Suprapubic skin (tissue), 4 donors: ENCODE measurements around the gene PRSS22. TPM values are rescaled to one million over a fixed set of nuclear protein-coding genes. Genes with fewer than 3 reads are reported as not detected.

Experiments
- DNase-seq, 2 donors: peaks; one replicate each; pipeline ENCODE4 v3.0.0-alpha.2; 2019; ENCODE audit warnings: low spot score in 2 of 2
- H3K27ac ChIP-seq: fragments of 200-600 bp; sonication (generic); one replicate; pipeline ENCODE4 v1.5.1; 2019
- H3K27me3 ChIP-seq: fragments of 200-600 bp; sonication (generic); one replicate; pipeline ENCODE4 v1.5.1; 2019
- H3K36me3 ChIP-seq: fragments of 200-600 bp; sonication (generic); one replicate; pipeline ENCODE4 v1.5.1; 2019
- H3K4me1 ChIP-seq: fragments of 200-600 bp; sonication (generic); one replicate; pipeline ENCODE4 v1.5.1; 2019
- H3K4me3 ChIP-seq: fragments of 200-600 bp; sonication (generic); one replicate; pipeline ENCODE4 v1.5.1; 2019; ENCODE audit warnings: mild to moderate bottlenecking
- H3K9me3 ChIP-seq: fragments of 200-600 bp; sonication (generic); one replicate; pipeline ENCODE4 v1.5.1; 2019
- CTCF ChIP-seq, 2 donors: fragments of 200-600 bp in 1 of 2; fragments of 450-650 bp in 1 of 2; sonication (generic) in 1 of 2; IDR thresholded peaks; one replicate each; pipeline ENCODE4 v1.5.1; 2016 to 2019; ENCODE audit warnings: antibody characterized with exemption in 2 of 2, mild to moderate bottlenecking in 1 of 2, moderate library complexity in 1 of 2
- EP300 ChIP-seq: sonication (generic); formaldehyde crosslinking; IDR thresholded peaks from one replicate; pipeline ENCODE4 v1.6.1; 2017; ENCODE audit warnings: antibody characterized with exemption
- POLR2A ChIP-seq, 2 donors: fragments of 450-650 bp; IDR thresholded peaks; one replicate each; pipeline ENCODE4 v1.6.1; 2017; ENCODE audit warnings: antibody characterized with exemption in 2 of 2, mild to moderate bottlenecking in 2 of 2, moderate library complexity in 2 of 2
- POLR2AphosphoS5 ChIP-seq, 3 donors: sonication (generic); formaldehyde crosslinking; IDR thresholded peaks; one replicate each; pipeline ENCODE4 v1.6.1; 2017; ENCODE audit warnings: antibody characterized with exemption in 3 of 3
- WGBS: methylation state at CpG from one replicate; pipeline ENCODE4 v1.1.5; 2018; 5-methylcytosine and 5-hydroxymethylcytosine counted together
- total RNA-seq, 4 donors: library from RNA; depleted of rRNA; stranded (reverse); fragments of >200 nt; gene quantifications; one replicate each; pipeline ENCODE4 v1.1.0, GENCODE V29; 2016

PRSS22 gene
- total RNA-seq, 4 donors from 2014 or later, result 1.7 to 8.7 (median 6.7) TPM

- Histone ChIP-seq H3K9me3 (no peaks in the 10 kb centered on the region), H3K4me3 (no peak overlapping the region), H3K27ac (no peak overlapping the region), H3K36me3 (peaks cover 43% of the 10 kb centered on the region), H3K27me3 (no peaks in the 10 kb centered on the region), H3K4me1 (peaks cover 8% of the 10 kb centered on the region)
- no peak for TF ChIP-seq EP300
- no peak for TF ChIP-seq POLR2A (IDR thresholded peaks at IDR 0.05)
- TF ChIP-seq CTCF (IDR thresholded peaks at IDR 0.05), result no peak
- no peak for TF ChIP-seq POLR2AphosphoS5 (IDR thresholded peaks at IDR 0.05)
- 92% methylated on average over 11 of the region's 13 CpGs for WGBS
- DNase-seq, result no peak
Observed at GRCh38 chr16:2899564-2900072, 41.6 kb upstream of the PRSS22 start.

DNA sequence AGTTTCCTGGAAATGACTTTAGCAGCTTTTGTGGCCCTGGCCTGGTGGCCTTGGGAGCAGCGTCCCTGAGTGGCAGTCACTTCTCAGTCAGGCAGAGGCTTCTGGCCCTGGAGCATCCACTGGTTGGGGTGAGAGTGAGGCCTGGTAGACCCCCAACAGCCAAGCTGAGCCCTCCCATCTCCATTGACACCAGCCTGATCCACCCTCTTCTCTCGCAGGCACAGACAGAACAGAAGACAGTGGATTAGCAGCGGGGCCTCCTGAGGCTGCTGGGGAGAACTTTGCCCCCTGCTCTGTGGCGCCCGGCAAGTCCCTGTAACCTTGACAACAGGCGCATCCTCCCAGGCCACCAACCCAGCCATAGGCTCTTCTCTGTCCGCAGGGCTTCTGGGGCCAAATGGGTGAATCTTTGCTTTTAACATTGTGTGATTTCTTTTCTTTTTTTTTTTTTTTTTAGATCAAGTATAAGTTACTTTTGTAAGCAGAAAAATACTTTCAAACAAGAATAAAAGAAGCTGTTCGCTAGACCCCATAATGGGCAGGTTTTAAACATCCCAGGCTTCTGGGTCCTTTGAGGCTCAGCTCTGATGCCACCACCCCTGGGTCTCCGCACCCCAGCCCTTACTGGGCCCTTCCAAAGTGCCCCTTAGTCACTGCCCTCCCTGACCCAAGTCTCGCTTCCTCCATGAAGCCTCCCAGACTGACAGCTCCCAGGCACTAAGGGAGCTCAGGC lies 41.0 kb upstream of the PRSS22 start:
- DNase-seq, result no peak
- peaks cover 43% of the 10 kb centered on the region for H3K36me3 ChIP-seq
- H3K27ac ChIP-seq, result no peak overlapping the region
- H3K27me3 ChIP-seq, result no peaks in the 10 kb centered on the region
- TF ChIP-seq EP300 (no peak), POLR2A (IDR thresholded peaks at IDR 0.05) (no peak), CTCF (IDR thresholded peaks at IDR 0.05) (no peak), POLR2AphosphoS5 (IDR thresholded peaks at IDR 0.05) (no peak)
- H3K4me1 ChIP-seq, result peaks cover 6% of the 10 kb centered on the region
- no peaks in the 10 kb centered on the region for H3K9me3 ChIP-seq
- WGBS, result 89% methylated on average over 9 of the region's 10 CpGs
- no peak overlapping the region for H3K4me3 ChIP-seq

DNA sequence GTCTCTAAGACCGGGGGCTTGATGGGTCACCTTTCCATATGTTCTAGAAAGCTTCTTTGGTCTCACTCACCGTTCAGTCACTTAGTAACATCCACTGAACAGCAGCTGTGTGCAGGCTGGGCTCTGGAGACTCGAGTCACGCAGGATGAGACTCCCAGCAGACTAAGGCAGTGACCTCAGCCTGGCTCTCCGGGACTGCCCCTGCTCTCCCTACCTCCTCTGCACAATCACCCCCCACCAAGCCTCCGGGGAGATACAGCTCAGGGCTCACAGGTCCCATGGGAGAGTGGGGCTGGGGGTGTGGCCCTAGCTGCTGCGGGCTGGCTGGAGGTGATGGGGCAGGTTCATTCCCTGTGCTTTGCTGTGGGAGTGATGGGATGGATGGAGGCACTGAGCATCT lies 39.1 kb upstream of the PRSS22 start:
- WGBS, result 90% methylated on average over 4 of the region's 7 CpGs
- Histone ChIP-seq H3K9me3 (no peaks in the 10 kb centered on the region), H3K27ac (no peak overlapping the region), H3K27me3 (no peaks in the 10 kb centered on the region), H3K4me1 (no peaks in the 10 kb centered on the region), H3K36me3 (peaks cover 43% of the 10 kb centered on the region), H3K4me3 (no peak overlapping the region)
- no peak for TF ChIP-seq EP300
- TF ChIP-seq CTCF (IDR thresholded peaks at IDR 0.05), result no peak
- TF ChIP-seq POLR2AphosphoS5 (IDR thresholded peaks at IDR 0.05), result no peak
- TF ChIP-seq POLR2A (IDR thresholded peaks at IDR 0.05), result no peak
- DNase-seq, result no peak

DNA sequence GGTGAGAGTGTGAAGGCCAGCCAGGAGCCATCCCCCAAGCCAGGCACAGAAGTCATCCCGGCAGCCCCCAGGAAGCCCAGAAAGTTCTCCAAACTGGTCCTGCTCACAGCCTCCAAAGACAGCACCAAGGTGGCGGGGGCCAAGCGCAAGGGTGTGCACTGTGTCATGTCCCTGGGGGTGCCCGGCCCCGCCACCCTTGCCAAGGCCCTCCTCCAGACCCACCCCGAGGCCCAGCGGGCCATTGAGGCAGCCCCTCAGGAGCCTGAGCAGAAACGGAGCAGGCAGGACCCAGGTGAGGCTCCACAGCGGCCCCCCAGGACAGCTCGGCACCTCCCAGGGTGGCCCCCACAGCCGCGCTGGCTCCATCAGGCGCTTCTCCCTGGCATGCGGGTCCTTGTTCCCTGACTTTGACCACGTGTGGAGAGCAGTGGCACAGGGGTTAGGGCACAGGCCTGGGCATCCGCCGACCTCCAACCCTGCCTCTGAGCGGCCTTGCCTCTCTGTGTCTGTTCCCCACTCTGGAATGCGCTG lies 38.6 kb upstream of the PRSS22 start:
- no peaks in the 10 kb centered on the region for H3K4me1 ChIP-seq
- peaks cover 43% of the 10 kb centered on the region for H3K36me3 ChIP-seq
- no peak for DNase-seq
- 97% methylated on average over 7 of the region's 19 CpGs for WGBS
- no peaks in the 10 kb centered on the region for H3K27me3 ChIP-seq
- no peaks in the 10 kb centered on the region for H3K9me3 ChIP-seq
- H3K27ac ChIP-seq, result no peak overlapping the region
- no peak overlapping the region for H3K4me3 ChIP-seq
- TF ChIP-seq POLR2AphosphoS5 (IDR thresholded peaks at IDR 0.05) (no peak), EP300 (no peak), CTCF (IDR thresholded peaks at IDR 0.05) (no peak), POLR2A (IDR thresholded peaks at IDR 0.05) (no peak)

GRCh38 chr16:2895813-2896212 lies 37.8 kb upstream of the PRSS22 start:
- Histone ChIP-seq H3K27me3 (no peaks in the 10 kb centered on the region), H3K36me3 (peaks cover 43% of the 10 kb centered on the region), H3K4me1 (no peaks in the 10 kb centered on the region), H3K9me3 (no peaks in the 10 kb centered on the region), H3K4me3 (no peak overlapping the region), H3K27ac (no peak overlapping the region)
- TF ChIP-seq EP300 (no peak), POLR2AphosphoS5 (IDR thresholded peaks at IDR 0.05) (no peak), CTCF (IDR thresholded peaks at IDR 0.05) (no peak), POLR2A (IDR thresholded peaks at IDR 0.05) (no peak)
- DNase-seq, result no peak
- 82% methylated on average over 2 of the region's 4 CpGs for WGBS
